ENCODE measurements around the gene SLC22A15. TPM values are rescaled to one million over a fixed set of nuclear protein-coding genes. Genes with fewer than 3 reads are reported as not detected.

Gene SLC22A15
- total and polyA plus RNA-seq, 10 of the 15 experiments (the other 5 are each of a cell fraction or from before 2014, with no cell fraction given), result 0.05 to 2.8 (median 0.13) TPM; not detected in 1

GRCh38 chr1:116003823-116004222 is 27.5 kb downstream of the SLC22A15 start:
- ChIA-PET RAD21 (ENCODE audit: unreplicated experiment) (no interaction called here), SMC1A (ENCODE audit: uncharacterized antibody, unreplicated experiment) (interaction anchor here (1.1 kb wide), 1 partner anchor 17 kb away, joined by 3 read pairs; no protein-coding TSS in a partner anchor), CTCF (interaction anchor here (1.6 kb wide), 1 partner anchor 17 kb away, joined by 6 read pairs; no protein-coding TSS in a partner anchor), POLR2A (interaction anchor here (0.7 kb wide), 1 partner anchor 20 kb away, joined by 3 read pairs; no protein-coding TSS in a partner anchor)
- intact Hi-C loops (cut with micrococcal nuclease; ENCODE audit: unreplicated experiment) (no loop called here), in situ Hi-C loops (cut with MboI) (no loop called here)
- H3K4me2 ChIP-seq (ENCODE audit: control insufficient read depth, insufficient read depth), result no peak overlapping the region
- H3K27ac ChIP-seq (ENCODE audit: control insufficient read depth, insufficient read depth), result no peak overlapping the region
- H3K36me3 ChIP-seq (ENCODE audit: control insufficient read depth in 2 of 2, insufficient read depth in 2 of 2, low read length in 1 of 2), result 0 out of 4 replicates have a peak, but pooled peaks cover 0 to 2% of the 10 kb centered on the region in 2 experiments
- no peak overlapping the region for H3K9ac ChIP-seq (ENCODE audit: control insufficient read depth, insufficient read depth, low read length)
- no peak for TF ChIP-seq MEF2B (IDR thresholded peaks at IDR 0.05; ENCODE audit: partially characterized antibody, poor library complexity, severe bottlenecking)
- TF ChIP-seq KLF5 (IDR thresholded peaks at IDR 0.05; ENCODE audit: partially characterized antibody), result no peak
- TF ChIP-seq PAX8 (IDR thresholded peaks at IDR 0.05), result no peak
- TF ChIP-seq SMARCA5 (IDR thresholded peaks at IDR 0.05), result no peak
- no peak for TF ChIP-seq PRDM15 (CRISPR knock-in tag; IDR thresholded peaks at IDR 0.05)
- no peaks in the 10 kb centered on the region for H3K27me3 ChIP-seq (replicated peaks in 1 of 2; ENCODE audit: control insufficient read depth in 2 of 2, insufficient read depth in 2 of 2, low read length in 1 of 2)
- no peaks in the 10 kb centered on the region for H4K20me1 ChIP-seq (ENCODE audit: control insufficient read depth, insufficient read depth)
- H3K4me1 ChIP-seq (ENCODE audit: control insufficient read depth, insufficient read depth, low read length), result 0 out of 2 replicates have a peak, but pooled peaks cover 2% of the 10 kb centered on the region
- ATAC-seq (no peak), DNase-seq (ENCODE audit: low read depth, low spot score) (no peak), FAIRE-seq (no peak)
- no peaks in the 10 kb centered on the region; the same call in 2 of the 3 replicates for H3K9me3 ChIP-seq (replicated peaks; ENCODE audit: control insufficient read depth, insufficient read depth, low read length)
- no peak overlapping the region for H2AFZ ChIP-seq (ENCODE audit: control insufficient read depth, low read depth, low read length)
- BruUV-seq (replicated peaks), result no TSS peak
- H3K79me2 ChIP-seq (ENCODE audit: control insufficient read depth, insufficient read depth, low read length), result no peaks in the 10 kb centered on the region
- WGBS (ENCODE audit: insufficient coverage, insufficient replicate concordance, low lambda C conversion rate, missing lambda C conversion rate), result 50% methylated on average over 1 of the region's 1 CpG
- H3K4me3 ChIP-seq, result no peak overlapping the region

Data from GM12878 (cell line).